HepG2 (cell line): ENCODE results near the gene KLHL35. TPM values are rescaled to one million over a fixed set of nuclear protein-coding genes. Genes with fewer than 3 reads are reported as not detected.
A peak's percentile ranks its signal among the peaks of the same experiment; 100 is the strongest.

Source experiments
- ARID2 ChIP-seq: sonication (generic); formaldehyde crosslinking; IDR thresholded peaks from 2 replicates; pipeline ENCODE4 v1.8.1; 2022; ENCODE audit warnings: mild to moderate bottlenecking, missing genetic modification reagents, borderline replicate concordance
- ARID5B ChIP-seq: IDR thresholded peaks from 2 replicates; pipeline ENCODE4 v1.4.0; 2020; ENCODE audit warnings: mild to moderate bottlenecking, missing genetic modification reagents
- HINFP ChIP-seq: sonication (generic); formaldehyde crosslinking; IDR thresholded peaks from 2 replicates; pipeline ENCODE4 v1.4.0; 2020; ENCODE audit warnings: low read depth, mild to moderate bottlenecking, missing genetic modification reagents
- ISL2 ChIP-seq: sonication (generic); formaldehyde crosslinking; IDR thresholded peaks from 2 replicates; pipeline ENCODE4 v1.5.0; 2020; ENCODE audit warnings: missing genetic modification reagents
- LBX2 ChIP-seq: sonication (generic); formaldehyde crosslinking; IDR thresholded peaks from 2 replicates; pipeline ENCODE4 v1.5.0; 2020; ENCODE audit warnings: missing genetic modification reagents, mild to moderate bottlenecking, borderline replicate concordance
- MAFF ChIP-seq: IDR thresholded peaks from 2 replicates; pipeline ENCODE4 v1.6.1; 2011; ENCODE audit warnings: low read depth, low read length, improper control_type of control experiment
- MLLT10 ChIP-seq: sonication (generic); formaldehyde crosslinking; IDR thresholded peaks from 2 replicates; pipeline ENCODE4 v1.4.0; 2020; ENCODE audit warnings: missing genetic modification reagents
- NFYC ChIP-seq: IDR thresholded peaks from 2 replicates; pipeline ENCODE4 v1.6.1; 2016; ENCODE audit warnings: missing genetic modification reagents, missing compliant biosample characterization
- SPEN ChIP-seq: sonication (generic); formaldehyde crosslinking; IDR thresholded peaks from 2 replicates; pipeline ENCODE4 v1.5.1; 2020; ENCODE audit warnings: low read depth, mild to moderate bottlenecking, missing genetic modification reagents
- TRIM22 ChIP-seq: fragments of 450-650 bp; IDR thresholded peaks from 2 replicates; pipeline ENCODE4 v1.6.1; 2017
- ZFP91 ChIP-seq: sonication (generic); formaldehyde crosslinking; IDR thresholded peaks from 2 replicates; pipeline ENCODE4 v1.9.0; 2022; ENCODE audit warnings: missing genetic modification reagents, mild to moderate bottlenecking, borderline replicate concordance
- ZNF234 ChIP-seq: sonication (generic); formaldehyde crosslinking; conservative IDR thresholded peaks from 2 replicates; pipeline ENCODE4 v1.5.1; 2020; ENCODE audit warnings: mild to moderate bottlenecking, missing genetic modification reagents
- ZNF530 ChIP-seq: sonication (generic); formaldehyde crosslinking; IDR thresholded peaks from 2 replicates; pipeline ENCODE4 v1.5.0; 2020; ENCODE audit warnings: low read depth, mild to moderate bottlenecking, missing genetic modification reagents
- ZNF552 ChIP-seq: sonication (generic); formaldehyde crosslinking; IDR thresholded peaks from 2 replicates; pipeline ENCODE4 v1.9.0; 2022; ENCODE audit warnings: missing genetic modification reagents, mild to moderate bottlenecking, borderline replicate concordance
- ZNF850 ChIP-seq: sonication (generic); formaldehyde crosslinking; conservative IDR thresholded peaks from 2 replicates; pipeline ENCODE4 v1.9.0; 2021; ENCODE audit warnings: mild to moderate bottlenecking, missing genetic modification reagents
- polyA plus RNA-seq, 8 experiments: library from polyadenylated mRNA; depleted of rRNA in 3 of 8; stranded (reverse) in 7 of 8; unstranded in 1 of 8; fragments of >200 nt; fragmentation: Illumina TruSeq in 4 of 8; extraction: Trizol in 4 of 8; gene quantifications; 2 replicates each; pipeline versions ENCODE4 v1.2.1 to v1.2.3, GENCODE V29; 2011 to 2016; ENCODE audit warnings: low read depth in 4 of 8, missing spikeins in 1 of 8, mixed read lengths in 1 of 8; ENCODE audit not compliant: insufficient read depth in 1 of 8
- total RNA-seq, 5 experiments: library from RNA; depleted of rRNA; stranded (reverse); fragments of >200 nt; fragmentation: Illumina TruSeq; extraction: Trizol; gene quantifications; 2 replicates each; pipeline ENCODE4 v1.2.3, GENCODE V29; 2016; ENCODE audit warnings: low read depth in 1 of 5

KLHL35 gene
- total and polyA plus RNA-seq, 2 of the 13 experiments (the other 11 are each of a cell fraction or from before 2014, with no cell fraction given), result not detected

GRCh38 chr11:75399344-75400145 lies 33.5 kb downstream of the KLHL35 start, which contains the start of gene RPS3 (continued):
- TF ChIP-seq ZFP91, result peak; percentile 92; the same call in 1 of the 2 replicates
- TF ChIP-seq MAFF, result no peak
- TF ChIP-seq ZNF234 (CRISPR knock-in tag), result no peak
- no peak for TF ChIP-seq TRIM22
- 0 out of 2 replicates have a peak, but pooled peaks have one; percentile 84 for TF ChIP-seq LBX2 (CRISPR knock-in tag)
- TF ChIP-seq ARID5B (CRISPR knock-in tag), result peak; percentile 80
- TF ChIP-seq ZNF552, result no peak
- TF ChIP-seq HINFP (CRISPR knock-in tag), result peak; percentile 66; the same call in 1 of the 2 replicates
- no peak for TF ChIP-seq ZNF850 (CRISPR knock-in tag)
- TF ChIP-seq SPEN (CRISPR knock-in tag), result peak; percentile 100
- peak; percentile 62; the same call in 1 of the 2 replicates for TF ChIP-seq NFYC (CRISPR knock-in tag)
- no peak for TF ChIP-seq ZNF530 (CRISPR knock-in tag)
- peak; percentile 59; the same call in 1 of the 2 replicates for TF ChIP-seq MLLT10 (CRISPR knock-in tag)
- no peak; the same call in 1 of the 2 replicates for TF ChIP-seq ARID2
- peak; percentile 80; the same call in 1 of the 2 replicates for TF ChIP-seq ISL2
